B cell (primary cell): Measurements from ENCODE around the gene ZNF148. TPM values are rescaled to one million over a fixed set of nuclear protein-coding genes. Genes with fewer than 3 reads are reported as not detected.

ENCODE experiments used
- ATAC-seq: fragments of 200-7000 bp; cut with Tn5 transposase; one replicate; pipeline ENCODE4 v1.10.0; 2021; ENCODE audit warnings: low read depth, mild to moderate bottlenecking, moderate number of reproducible peaks, moderate library complexity
- CTCF ChIA-PET: fragments of 350-600 bp; sonication (Branson Sonifier 250); formaldehyde crosslinking; loops from one replicate; lab custom pipeline; 2021; ENCODE audit warnings: antibody characterized with exemption, inconsistent platforms; lab: Charles Lee
- POLR2A ChIA-PET: fragments of 350-600 bp; sonication (Branson Sonifier 250); formaldehyde crosslinking; loops from one replicate; lab custom pipeline; 2021; ENCODE audit warnings: antibody characterized with exemption; lab: Charles Lee
- DNase-seq: peaks from one replicate; pipeline ENCODE4 v3.0.0; 2013
- H2AFZ ChIP-seq: 2 replicates; pipeline ENCODE4 v1.6.1; 2012; ENCODE audit warnings: mild to moderate bottlenecking, low read depth, low read length; ENCODE audit not compliant: insufficient read depth, poor library complexity, severe bottlenecking
- H3K27ac ChIP-seq, 2 donors: 1 replicate in 1 of 2; 2 replicates in 1 of 2; pipeline ENCODE4 v1.5.1; 2012 to 2013; ENCODE audit warnings: low read length in 2 of 2, mild to moderate bottlenecking in 2 of 2, moderate library complexity in 1 of 2
- H3K27me3 ChIP-seq, 4 experiments: fragments of 200-600 bp in 1 of 4; sonication (generic) in 1 of 4; replicated peaks in 1 of 4; 1 replicate in 2 of 4; 2 replicates in 2 of 4; pipeline versions ENCODE4 v1.6.1 to v1.7.0; 2013 to 2016; ENCODE audit warnings: low read length in 3 of 4, mild to moderate bottlenecking in 2 of 4, mixed read lengths in 1 of 4, moderate library complexity in 1 of 4; ENCODE audit not compliant: insufficient read depth in 4 of 4, control insufficient read depth in 3 of 4; ENCODE audit errors: control extremely low read depth in 1 of 4
- H3K36me3 ChIP-seq, 2 experiments: replicated peaks in 1 of 2; 1 replicate in 1 of 2; 2 replicates in 1 of 2; pipeline versions ENCODE4 v1.6.1 to v1.7.1; 2013; ENCODE audit warnings: low read length in 1 of 2; ENCODE audit not compliant: insufficient read depth in 2 of 2, control insufficient read depth in 1 of 2; ENCODE audit errors: control extremely low read depth in 1 of 2, extremely low read depth in 1 of 2
- H3K4me1 ChIP-seq, 2 donors: fragments of 200-600 bp in 1 of 2; sonication (generic) in 1 of 2; 1 replicate in 1 of 2; 2 replicates in 1 of 2; pipeline versions ENCODE4 v1.5.1 to v1.6.1; 2013 to 2017; ENCODE audit warnings: low read length in 2 of 2; ENCODE audit not compliant: control insufficient read depth in 2 of 2, insufficient read depth in 2 of 2
- H3K4me2 ChIP-seq: replicated peaks from 2 replicates; pipeline ENCODE3; 2012; ENCODE audit warnings: mild to moderate bottlenecking, low read depth, low read length; ENCODE audit not compliant: poor library complexity, severe bottlenecking
- H3K4me3 ChIP-seq, 5 experiments: fragments of 200-600 bp in 1 of 5; sonication (generic) in 1 of 5; 1 replicate in 3 of 5; 2 replicates in 2 of 5; pipeline versions ENCODE4 v1.5.1 to v1.7.0; 2011 to 2016; ENCODE audit warnings: low read length in 4 of 5, mild to moderate bottlenecking in 4 of 5, low read depth in 2 of 5, control low read depth in 1 of 5, moderate library complexity in 1 of 5; ENCODE audit not compliant: insufficient read depth in 1 of 5; ENCODE audit errors: control extremely low read depth in 1 of 5, extremely low read depth in 1 of 5
- H3K79me2 ChIP-seq: fragments of 200-600 bp; sonication (generic); one replicate; pipeline ENCODE4 v1.6.0; 2016; ENCODE audit warnings: low read length; ENCODE audit not compliant: control insufficient read depth, insufficient read depth
- H3K9ac ChIP-seq: fragments of 200-600 bp; sonication (generic); 2 replicates; pipeline ENCODE4 v1.6.1; 2017; ENCODE audit warnings: mild to moderate bottlenecking, low read length, moderate library complexity
- H3K9me3 ChIP-seq, 3 donors: one replicate each; pipeline versions ENCODE4 v1.6.1 to v1.7.1; 2013; ENCODE audit warnings: low read length in 2 of 3; ENCODE audit not compliant: control insufficient read depth in 2 of 3, insufficient read depth in 1 of 3; ENCODE audit errors: control extremely low read depth in 1 of 3
- H4K20me1 ChIP-seq: 2 replicates; pipeline ENCODE4 v1.6.0; 2012; ENCODE audit warnings: mild to moderate bottlenecking, low read length; ENCODE audit not compliant: insufficient read depth, control insufficient read depth, poor library complexity, severe bottlenecking
- H3K27ac Mint-ChIP-seq: one replicate; pipeline ENCODE4 v1.8.0; 2021; ENCODE audit warnings: mixed read lengths
- H3K27me3 Mint-ChIP-seq: one replicate; pipeline ENCODE4 v1.8.0; 2021; ENCODE audit warnings: mixed read lengths
- H3K4me1 Mint-ChIP-seq: one replicate; pipeline ENCODE4 v1.8.0; 2021; ENCODE audit warnings: mixed read lengths
- H3K4me3 Mint-ChIP-seq: one replicate; pipeline ENCODE4 v1.8.0; 2021; ENCODE audit warnings: mixed read lengths
- H3K9me3 Mint-ChIP-seq: one replicate; pipeline ENCODE4 v1.8.0; 2022; ENCODE audit warnings: mixed read lengths; ENCODE audit not compliant: insufficient read depth
- CTCF ChIP-seq: fragments of 200-600 bp; IDR thresholded peaks from one replicate; pipeline ENCODE4 v1.8.0; 2022; ENCODE audit warnings: antibody characterized with exemption, mild to moderate bottlenecking
- EZH2 ChIP-seq: IDR thresholded peaks from 2 replicates; pipeline ENCODE4 v1.6.1; 2012; ENCODE audit warnings: borderline replicate concordance, low read depth, mild to moderate bottlenecking, moderate library complexity, low read length; ENCODE audit not compliant: insufficient read depth, poor library complexity, severe bottlenecking
- WGBS: methylation state at CpG from one replicate; pipeline ENCODE4 v1.1.5; 2013; ENCODE audit warnings: missing lambda C conversion rate; ENCODE audit not compliant: insufficient coverage; 5-methylcytosine and 5-hydroxymethylcytosine counted together
- intact Hi-C: fragments of 100-400 bp; cut with micrococcal nuclease; formaldehyde crosslinking; loops from one replicate; pipeline ENCODE4 v1.10.0; 2022
- polyA plus RNA-seq: library from polyadenylated mRNA; depleted of rRNA; stranded (reverse); fragments of >200 nt; gene quantifications from 2 replicates; pipeline ENCODE4 v1.2.3, GENCODE V29; 2012
- total RNA-seq, 2 donors: library from RNA; stranded (reverse); fragments of 120-200 nt in 1 of 2; gene quantifications; 1 replicate in 1 of 2; 2 replicates in 1 of 2; pipeline versions ENCODE4 v1.2.3 to v1.2.4, GENCODE V29; 2013 to 2022

The ZNF148 gene
- total and polyA plus RNA-seq, 2 donors (not counting 1 experiment from before 2014, with no cell fraction given): 8.1 to 71.5 TPM

GRCh38 chr3:125219261-125219701 is 155.8 kb downstream of the ZNF148 start:
- intact Hi-C loops: no loop called here
- ATAC-seq (no peak), DNase-seq (no peak)
- Mint-ChIP-seq H3K4me3 (no peak overlapping the region), H3K9me3 (no peaks in the 10 kb centered on the region), H3K27ac (no peak overlapping the region), H3K4me1 (peaks cover 5% of the 10 kb centered on the region), H3K27me3 (peaks cover 6% of the 10 kb centered on the region)
- POLR2A ChIA-PET: no interaction called here
- Histone ChIP-seq H4K20me1 (no peaks in the 10 kb centered on the region), H3K27ac (no peak overlapping the region), H3K4me3 (no peak overlapping the region), H3K27me3 (peaks cover 0 to 1% (median 0%) of the 10 kb centered on the region in 4 experiments), H2AFZ (no peak overlapping the region), H3K9me3 (no peaks in the 10 kb centered on the region), H3K4me1 (no peaks in the 10 kb centered on the region), H3K9ac (no peak overlapping the region), H3K36me3 (no peaks in the 10 kb centered on the region), H3K79me2 (no peaks in the 10 kb centered on the region), H3K4me2 (no peak overlapping the region)
- no peak for TF ChIP-seq CTCF
- TF ChIP-seq EZH2: no peak
- WGBS: 95% methylated on average over 6 of the region's 8 CpGs
- CTCF ChIA-PET: no interaction called here

- Histone ChIP-seq H3K36me3 (no peaks in the 10 kb centered on the region), H3K27me3 (peaks cover 0 to 36% (median 23%) of the 10 kb centered on the region in 4 experiments), H3K27ac (no peak overlapping the region), H3K4me3 (no peak overlapping the region), H3K79me2 (no peaks in the 10 kb centered on the region), H3K9ac (no peak overlapping the region), H3K4me1 (peaks cover 9 to 16% of the 10 kb centered on the region in 2 donors), H2AFZ (no peak overlapping the region), H3K4me2 (no peak overlapping the region), H3K9me3 (peaks cover 0 to 5% (median 0%) of the 10 kb centered on the region in 3 donors), H4K20me1 (no peaks in the 10 kb centered on the region)
- ChIA-PET CTCF (no interaction called here), POLR2A (no interaction called here)
- Mint-ChIP-seq H3K4me1 (peaks cover 10% of the 10 kb centered on the region), H3K4me3 (no peak overlapping the region), H3K9me3 (no peaks in the 10 kb centered on the region), H3K27ac (no peak overlapping the region), H3K27me3 (peaks cover 32% of the 10 kb centered on the region)
- intact Hi-C loops: no loop called here
- TF ChIP-seq CTCF (no peak), EZH2 (no peak)
- WGBS: no CpG with 5 or more reads among the region's 3 CpGs
- no peak for ATAC-seq
- no peak for DNase-seq
Observed at GRCh38 chr3:125214738-125215137, 160.4 kb downstream of the ZNF148 start.
